ENCODE data around the gene RSU1. TPM values are rescaled to one million over a fixed set of nuclear protein-coding genes. Genes with fewer than 3 reads are reported as not detected.

Gene RSU1
- total RNA-seq, 1 experiment from 2014 or later: 29.5 TPM

DNA sequence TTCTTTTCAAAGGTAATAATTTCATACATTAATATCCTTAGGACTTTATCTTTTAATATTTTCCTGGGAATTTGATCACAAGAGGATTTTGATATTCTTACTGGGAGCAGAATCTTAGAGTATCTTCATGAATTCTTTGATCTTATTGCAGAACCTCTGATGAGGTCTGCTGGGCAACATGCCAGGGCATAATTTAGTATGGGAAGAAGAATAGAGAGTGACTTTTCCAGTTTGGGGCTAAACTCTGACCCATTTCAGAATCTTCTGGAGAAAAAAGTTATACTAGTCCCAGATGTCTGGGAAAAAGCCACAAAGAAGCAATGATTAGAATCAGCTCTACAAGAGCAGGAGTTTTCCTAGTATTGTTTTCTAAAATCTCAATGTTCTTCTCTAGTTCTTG, 28.0 kb upstream of the RSU1 start:
- no TSS peak for BruUV-seq (replicated peaks)
- no peak for TF ChIP-seq CTCF (IDR thresholded peaks at IDR 0.05 in 2 of 3, conservative IDR thresholded peaks at IDR 0.05 in 1 of 3; ENCODE audit: borderline replicate concordance in 1 of 3, insufficient read depth in 1 of 3, low read depth in 2 of 3, low read length in 2 of 3)
- no peak for TF ChIP-seq JUND (IDR thresholded peaks at IDR 0.05)
- TF ChIP-seq CBX3 (IDR thresholded peaks at IDR 0.05; ENCODE audit: low read depth): no peak
- TF ChIP-seq, protein P1, sequence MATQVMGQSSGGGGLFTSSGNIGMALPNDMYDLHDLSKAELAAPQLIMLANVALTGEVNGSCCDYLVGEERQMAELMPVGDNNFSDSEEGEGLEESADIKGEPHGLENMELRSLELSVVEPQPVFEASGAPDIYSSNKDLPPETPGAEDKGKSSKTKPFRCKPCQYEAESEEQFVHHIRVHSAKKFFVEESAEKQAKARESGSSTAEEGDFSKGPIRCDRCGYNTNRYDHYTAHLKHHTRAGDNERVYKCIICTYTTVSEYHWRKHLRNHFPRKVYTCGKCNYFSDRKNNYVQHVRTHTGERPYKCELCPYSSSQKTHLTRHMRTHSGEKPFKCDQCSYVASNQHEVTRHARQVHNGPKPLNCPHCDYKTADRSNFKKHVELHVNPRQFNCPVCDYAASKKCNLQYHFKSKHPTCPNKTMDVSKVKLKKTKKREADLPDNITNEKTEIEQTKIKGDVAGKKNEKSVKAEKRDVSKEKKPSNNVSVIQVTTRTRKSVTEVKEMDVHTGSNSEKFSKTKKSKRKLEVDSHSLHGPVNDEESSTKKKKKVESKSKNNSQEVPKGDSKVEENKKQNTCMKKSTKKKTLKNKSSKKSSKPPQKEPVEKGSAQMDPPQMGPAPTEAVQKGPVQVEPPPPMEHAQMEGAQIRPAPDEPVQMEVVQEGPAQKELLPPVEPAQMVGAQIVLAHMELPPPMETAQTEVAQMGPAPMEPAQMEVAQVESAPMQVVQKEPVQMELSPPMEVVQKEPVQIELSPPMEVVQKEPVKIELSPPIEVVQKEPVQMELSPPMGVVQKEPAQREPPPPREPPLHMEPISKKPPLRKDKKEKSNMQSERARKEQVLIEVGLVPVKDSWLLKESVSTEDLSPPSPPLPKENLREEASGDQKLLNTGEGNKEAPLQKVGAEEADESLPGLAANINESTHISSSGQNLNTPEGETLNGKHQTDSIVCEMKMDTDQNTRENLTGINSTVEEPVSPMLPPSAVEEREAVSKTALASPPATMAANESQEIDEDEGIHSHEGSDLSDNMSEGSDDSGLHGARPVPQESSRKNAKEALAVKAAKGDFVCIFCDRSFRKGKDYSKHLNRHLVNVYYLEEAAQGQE (IDR thresholded peaks at IDR 0.05; ENCODE audit: low read depth): no peak
- TF ChIP-seq POLR2A (IDR thresholded peaks at IDR 0.05; ENCODE audit: borderline replicate concordance, extremely low read depth, insufficient read depth, insufficient read length): no peak
- TF ChIP-seq EZH2 (IDR thresholded peaks at IDR 0.05): no peak
- TF ChIP-seq EZH2phosphoT487 (IDR thresholded peaks at IDR 0.05; ENCODE audit: borderline replicate concordance): no peak
- no peak for TF ChIP-seq MAX (IDR thresholded peaks at IDR 0.05)
- Histone ChIP-seq H4K20me1 (ENCODE audit: insufficient read depth) (no peaks in the 10 kb centered on the region), H3K36me3 (ENCODE audit: control insufficient read depth in 1 of 2, insufficient read depth in 2 of 2, low read length in 2 of 2) (no peaks in the 10 kb centered on the region), H3K79me2 (ENCODE audit: insufficient read depth, low read length) (no peaks in the 10 kb centered on the region), H3K27me3 (ENCODE audit: insufficient read depth, low read length) (no peaks in the 10 kb centered on the region), H3K9me2 (ENCODE audit: insufficient read depth) (no peaks in the 10 kb centered on the region), H3K4me3 (replicated peaks in 1 of 2; ENCODE audit: low read depth in 1 of 2, low read length in 2 of 2) (no peak overlapping the region), H3K9ac (ENCODE audit: low read length) (no peak overlapping the region), H3K9me3 (ENCODE audit: control insufficient read depth in 1 of 2, insufficient read depth in 1 of 2, low read depth in 1 of 2, low read length in 2 of 2) (no peaks in the 10 kb centered on the region), H3K4me1 (ENCODE audit: control insufficient read depth in 1 of 2, insufficient read depth in 2 of 2, low read length in 2 of 2) (no peaks in the 10 kb centered on the region), H2AFZ (ENCODE audit: low read depth, low read length, poor library complexity, severe bottlenecking) (no peak overlapping the region), H3K27ac (ENCODE audit: low read depth, low read length) (no peak overlapping the region), H3K4me2 (ENCODE audit: low read length) (no peak overlapping the region)
- CTCF ChIA-PET: no interaction called here
- POLR2A ChIA-PET: no interaction called here
- RAD21 ChIA-PET (ENCODE audit: low non-redundant PET in 1 of 2, low total read pairs in 2 of 2, uncharacterized antibody in 2 of 2, unreplicated experiment in 2 of 2): no interaction called here
- ATAC-seq: no peak
- intact Hi-C loops (cut with micrococcal nuclease): loop anchor here (10.0 kb wide), 1 partner anchor 900 kb away; no protein-coding TSS in a partner anchor
- no peak for DNase-seq (ENCODE audit: low read depth, low spot score)
